Uterus (tissue), 4 donors: ENCODE data around the gene CFAP77. TPM values are rescaled to one million over a fixed set of nuclear protein-coding genes. Genes with fewer than 3 reads are reported as not detected.

ENCODE experiments used
- DNase-seq, 2 donors: peaks; one replicate each; pipeline ENCODE4 v3.0.0-alpha.2; 2019 to 2020
- H3K27ac ChIP-seq, 2 donors: fragments of 200-600 bp; sonication (generic); 1 replicate in 1 of 2; 2 replicates in 1 of 2; pipeline ENCODE4 v1.5.1; 2016 to 2018
- H3K27me3 ChIP-seq, 2 donors: fragments of 200-600 bp; sonication (generic); one replicate each; pipeline ENCODE4 v1.5.1; 2018 to 2019; ENCODE audit warnings: control low read depth in 1 of 2
- H3K36me3 ChIP-seq, 2 donors: fragments of 200-600 bp; sonication (generic); one replicate each; pipeline ENCODE4 v1.5.1; 2019; ENCODE audit warnings: control low read depth in 1 of 2
- H3K4me1 ChIP-seq, 2 donors: fragments of 200-600 bp; sonication (generic); one replicate each; pipeline ENCODE4 v1.5.1; 2018 to 2019; ENCODE audit warnings: control low read depth in 1 of 2
- H3K4me3 ChIP-seq, 2 donors: fragments of 200-600 bp; sonication (generic); 1 replicate in 1 of 2; 2 replicates in 1 of 2; pipeline ENCODE4 v1.5.1; 2018 to 2019; ENCODE audit warnings: mild to moderate bottlenecking in 1 of 2
- H3K9me3 ChIP-seq, 2 donors: fragments of 200-600 bp; sonication (generic); one replicate each; pipeline ENCODE4 v1.5.1; 2019; ENCODE audit warnings: control low read depth in 1 of 2
- POLR2A ChIP-seq, 2 donors: fragments of 450-650 bp; IDR thresholded peaks; one replicate each; pipeline ENCODE4 v1.6.1; 2016; ENCODE audit warnings: antibody characterized with exemption in 2 of 2, mild to moderate bottlenecking in 1 of 2, moderate library complexity in 1 of 2
- intact Hi-C: fragments of 100-400 bp; cut with DNase I; formaldehyde crosslinking; loops from one replicate; pipeline ENCODE4 v1.15.1; 2023; ENCODE audit warnings: low total_unique reads
- total RNA-seq, 4 donors: library from RNA; depleted of rRNA in 3 of 4; stranded (reverse); fragments of >200 nt in 3 of 4; gene quantifications; one replicate each; pipeline versions ENCODE4 v1.1.0 to v1.2.4, GENCODE V29; 2014 to 2023
- TF ChIP-seq, protein P1 (sequence below), 4 experiments: fragments of 200-600 bp in 2 of 4; fragments of 450-650 bp in 2 of 4; sonication (generic) in 2 of 4; IDR thresholded peaks; one replicate each; pipeline ENCODE4 v1.5.1; 2016 to 2019; ENCODE audit warnings: antibody characterized with exemption in 4 of 4, mild to moderate bottlenecking in 2 of 4, moderate library complexity in 1 of 4
- donor health status: DM: yes; HTN: yes; CAD: no.

CFAP77 gene
- total RNA-seq, 4 donors from 2014 or later, result 1.4 TPM; not detected in 3

DNA sequence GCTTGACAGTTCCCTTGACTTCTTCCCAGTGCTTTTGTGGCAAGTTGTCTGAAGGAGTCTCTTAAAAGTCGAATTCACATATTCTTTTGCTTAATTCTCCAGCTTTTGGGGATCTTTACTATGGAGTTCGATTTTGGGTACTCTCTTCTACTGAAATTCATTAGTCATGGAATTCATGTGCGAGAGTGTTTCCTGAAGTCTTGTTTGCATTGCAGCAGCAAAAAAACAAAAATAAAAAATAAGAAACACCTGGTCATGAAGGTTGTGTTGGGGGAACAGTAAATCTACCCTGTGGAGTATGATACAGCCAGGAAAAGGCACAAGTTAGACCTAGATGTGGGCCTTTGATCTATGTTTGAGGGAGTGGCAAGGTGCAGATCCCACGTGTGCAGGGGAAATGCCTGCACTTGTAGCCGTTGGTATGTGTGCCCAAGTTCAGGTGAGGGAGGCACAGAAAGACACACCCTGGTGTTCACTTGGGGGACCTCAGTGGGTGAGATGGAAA, 55.2 kb downstream of the CFAP77 start:
- no peak overlapping the region for H3K4me3 ChIP-seq
- H3K9me3 ChIP-seq, result no peaks in the 10 kb centered on the region
- no peak overlapping the region for H3K27ac ChIP-seq
- H3K27me3 ChIP-seq, result no peaks in the 10 kb centered on the region
- H3K36me3 ChIP-seq, result no peaks in the 10 kb centered on the region
- no peaks in the 10 kb centered on the region for H3K4me1 ChIP-seq
- no peak for DNase-seq
- TF ChIP-seq, protein P1, sequence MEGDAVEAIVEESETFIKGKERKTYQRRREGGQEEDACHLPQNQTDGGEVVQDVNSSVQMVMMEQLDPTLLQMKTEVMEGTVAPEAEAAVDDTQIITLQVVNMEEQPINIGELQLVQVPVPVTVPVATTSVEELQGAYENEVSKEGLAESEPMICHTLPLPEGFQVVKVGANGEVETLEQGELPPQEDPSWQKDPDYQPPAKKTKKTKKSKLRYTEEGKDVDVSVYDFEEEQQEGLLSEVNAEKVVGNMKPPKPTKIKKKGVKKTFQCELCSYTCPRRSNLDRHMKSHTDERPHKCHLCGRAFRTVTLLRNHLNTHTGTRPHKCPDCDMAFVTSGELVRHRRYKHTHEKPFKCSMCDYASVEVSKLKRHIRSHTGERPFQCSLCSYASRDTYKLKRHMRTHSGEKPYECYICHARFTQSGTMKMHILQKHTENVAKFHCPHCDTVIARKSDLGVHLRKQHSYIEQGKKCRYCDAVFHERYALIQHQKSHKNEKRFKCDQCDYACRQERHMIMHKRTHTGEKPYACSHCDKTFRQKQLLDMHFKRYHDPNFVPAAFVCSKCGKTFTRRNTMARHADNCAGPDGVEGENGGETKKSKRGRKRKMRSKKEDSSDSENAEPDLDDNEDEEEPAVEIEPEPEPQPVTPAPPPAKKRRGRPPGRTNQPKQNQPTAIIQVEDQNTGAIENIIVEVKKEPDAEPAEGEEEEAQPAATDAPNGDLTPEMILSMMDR (IDR thresholded peaks at IDR 0.05), result no peak
- TF ChIP-seq POLR2A (IDR thresholded peaks at IDR 0.05), result no peak
- intact Hi-C loops, result no loop called here

DNA sequence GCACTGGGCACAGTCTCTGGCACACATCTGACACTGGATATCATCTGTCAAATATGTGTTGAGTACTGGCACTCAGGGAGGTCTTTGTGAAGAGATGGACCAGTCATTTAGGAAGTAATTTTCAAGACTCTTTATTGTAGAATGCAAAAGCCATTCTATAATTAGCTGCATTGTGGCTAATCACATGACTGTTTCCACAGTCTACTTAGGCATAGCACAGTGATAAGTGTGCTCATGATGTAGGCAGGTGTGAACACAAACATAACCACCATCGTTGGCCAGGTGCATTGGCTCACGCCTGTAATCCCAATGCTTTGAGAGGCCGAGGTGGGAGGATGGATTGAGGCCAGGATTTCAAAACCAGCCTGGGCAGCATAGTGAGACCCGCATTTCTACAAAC, 62.2 kb downstream of the CFAP77 start:
- H3K36me3 ChIP-seq, result no peaks in the 10 kb centered on the region
- H3K4me1 ChIP-seq, result no peaks in the 10 kb centered on the region
- intact Hi-C loops, result no loop called here
- H3K27me3 ChIP-seq, result no peaks in the 10 kb centered on the region
- no peak overlapping the region for H3K27ac ChIP-seq
- no peak overlapping the region for H3K4me3 ChIP-seq
- no peak for DNase-seq
- H3K9me3 ChIP-seq, result no peaks in the 10 kb centered on the region
- no peak for TF ChIP-seq POLR2A (IDR thresholded peaks at IDR 0.05)
- TF ChIP-seq, protein P1 (IDR thresholded peaks at IDR 0.05), result no peak

DNA sequence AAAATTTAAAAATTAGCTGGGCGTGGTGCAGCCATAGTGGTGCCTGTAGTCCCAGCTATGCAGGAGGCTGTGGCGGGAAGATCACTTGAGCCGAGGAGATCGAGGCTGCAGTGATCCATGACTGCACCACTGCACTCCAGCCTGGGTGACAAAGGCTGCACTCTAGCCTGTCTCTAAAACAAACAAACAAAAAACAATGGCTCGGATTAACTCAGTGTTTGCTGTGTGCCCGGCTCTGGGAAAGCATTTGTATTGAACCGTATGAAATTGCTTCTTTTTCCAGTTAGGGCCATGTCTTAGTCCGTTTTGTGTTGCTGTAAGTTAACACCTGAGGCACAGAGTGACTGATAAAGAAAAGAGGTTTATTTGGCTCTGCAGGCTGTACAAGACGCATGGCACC, 62.6 kb downstream of the CFAP77 start:
- intact Hi-C loops, result no loop called here
- Histone ChIP-seq H3K27ac (no peak overlapping the region), H3K4me3 (no peak overlapping the region), H3K36me3 (no peaks in the 10 kb centered on the region), H3K4me1 (no peaks in the 10 kb centered on the region), H3K9me3 (no peaks in the 10 kb centered on the region), H3K27me3 (no peaks in the 10 kb centered on the region)
- no peak for TF ChIP-seq POLR2A (IDR thresholded peaks at IDR 0.05)
- TF ChIP-seq, protein P1 (IDR thresholded peaks at IDR 0.05), result no peak
- no peak for DNase-seq

GRCh38 chr9:132474253-132474652, 64.2 kb downstream of the CFAP77 start:
- Histone ChIP-seq H3K36me3 (no peaks in the 10 kb centered on the region), H3K27ac (no peak overlapping the region), H3K27me3 (no peaks in the 10 kb centered on the region), H3K4me1 (no peaks in the 10 kb centered on the region), H3K9me3 (no peaks in the 10 kb centered on the region), H3K4me3 (no peak overlapping the region)
- intact Hi-C loops, result no loop called here
- TF ChIP-seq, protein P1 (IDR thresholded peaks at IDR 0.05), result no peak
- TF ChIP-seq POLR2A (IDR thresholded peaks at IDR 0.05), result no peak
- DNase-seq, result no peak

DNA sequence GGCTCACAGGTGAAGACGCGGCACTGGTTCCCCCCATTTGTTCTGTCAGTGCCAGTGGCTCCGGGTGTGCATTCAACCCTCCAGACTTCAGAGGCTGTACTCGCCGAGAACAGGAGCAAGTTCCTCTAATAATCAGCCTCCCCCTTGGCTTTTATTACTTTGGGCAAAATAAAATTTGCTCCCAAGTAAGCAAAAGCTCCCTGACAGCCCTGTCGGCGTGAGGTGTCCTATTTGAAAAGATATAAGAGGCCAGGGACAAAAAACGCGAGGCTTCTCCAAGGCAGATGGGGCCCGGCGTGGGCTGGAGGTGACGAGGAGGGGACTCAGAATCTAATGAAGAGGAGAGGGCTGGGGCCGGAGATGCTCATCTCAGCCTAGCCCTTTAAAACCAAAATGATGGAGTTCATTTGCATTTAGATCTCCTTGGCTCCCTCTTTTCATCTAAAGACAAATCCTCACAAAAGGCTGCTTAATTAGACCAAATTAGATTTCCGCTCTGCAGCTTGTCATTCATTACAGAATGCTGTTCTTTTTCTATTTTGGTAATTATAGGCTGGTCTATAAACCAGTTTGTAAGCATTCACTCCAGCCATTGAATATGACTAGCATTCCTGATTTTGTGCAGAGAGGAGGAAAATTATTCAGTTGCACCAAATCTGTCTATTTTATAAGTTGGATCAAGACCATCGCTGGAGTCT, 68.5 kb downstream of the CFAP77 start:
- no peak for TF ChIP-seq POLR2A (IDR thresholded peaks at IDR 0.05)
- TF ChIP-seq, protein P1 (IDR thresholded peaks at IDR 0.05), result no peak
- DNase-seq, result no peak
- Histone ChIP-seq H3K4me1 (no peaks in the 10 kb centered on the region), H3K4me3 (no peak overlapping the region), H3K36me3 (no peaks in the 10 kb centered on the region), H3K27me3 (no peaks in the 10 kb centered on the region), H3K27ac (no peak overlapping the region), H3K9me3 (no peaks in the 10 kb centered on the region)
- intact Hi-C loops, result no loop called here
